ENCODE results near the gene NTSR1. TPM values are rescaled to one million over a fixed set of nuclear protein-coding genes. Genes with fewer than 3 reads are reported as not detected.

NTSR1 gene
- total and polyA plus RNA-seq, 2 of the 8 experiments (the other 6 are each of a cell fraction or from before 2014, with no cell fraction given): 0.53 to 0.89 TPM

DNA sequence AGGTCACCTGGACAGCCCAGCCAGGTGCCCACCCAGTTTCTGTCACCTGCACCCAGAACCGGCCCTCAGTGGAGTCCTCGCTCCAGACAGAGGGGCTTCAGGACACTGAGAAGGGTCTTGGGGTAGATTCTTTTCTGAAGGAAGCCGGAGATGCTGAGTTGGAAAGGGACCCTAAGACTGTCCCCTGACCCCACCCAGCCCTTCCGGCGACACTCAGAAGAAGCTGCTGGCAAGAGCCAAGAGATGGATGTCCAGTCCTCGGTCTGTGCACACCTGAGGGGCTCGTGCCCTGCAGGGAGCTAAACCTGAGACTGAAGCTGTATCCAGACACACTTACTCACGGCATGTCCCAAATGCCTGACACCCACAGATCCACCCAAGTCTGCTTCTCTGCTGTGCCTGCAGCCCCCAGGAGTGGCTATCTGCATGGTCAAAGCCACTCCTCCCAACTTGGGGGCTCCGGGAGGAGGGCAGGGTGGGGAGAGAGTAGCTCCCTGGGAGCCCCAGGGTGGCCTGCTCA lies 20.2 kb downstream of the NTSR1 start:
- H2BK12ac ChIP-seq (ENCODE audit: low read depth, low read length): no peak overlapping the region
- no peak overlapping the region for H3K4me3 ChIP-seq (ENCODE audit: extremely low read depth in 1 of 4, insufficient read depth in 2 of 4, low read depth in 3 of 4, low read length in 4 of 4)
- no peak overlapping the region for H4K5ac ChIP-seq (ENCODE audit: insufficient read length, low read depth, low read length)
- no peak overlapping the region for H2BK5ac ChIP-seq (ENCODE audit: low read depth, low read length)
- H4K20me1 ChIP-seq (replicated peaks in 1 of 2; ENCODE audit: control insufficient read depth in 1 of 2, insufficient read depth in 2 of 2, low read length in 2 of 2): no peaks in the 10 kb centered on the region
- H3K79me1 ChIP-seq (ENCODE audit: low read depth, low read length): no peaks in the 10 kb centered on the region
- no peak overlapping the region for H3K4me2 ChIP-seq (ENCODE audit: insufficient read depth in 1 of 2, low read depth in 2 of 2, low read length in 2 of 2)
- H3K18ac ChIP-seq (ENCODE audit: extremely low read depth, low read length): no peak overlapping the region
- no peak overlapping the region for H2AFZ ChIP-seq (ENCODE audit: low read length)
- DNase-seq (ENCODE audit: low read depth in 1 of 2, low spot score in 2 of 2): no peak
- H4K91ac ChIP-seq (replicated peaks; ENCODE audit: insufficient read length, low read length): no peak overlapping the region
- H3K4me1 ChIP-seq (replicated peaks in 1 of 4; ENCODE audit: control insufficient read depth in 3 of 4, insufficient read depth in 4 of 4, low read length in 3 of 4): no peaks in the 10 kb centered on the region
- no peak overlapping the region for H3K9ac ChIP-seq (replicated peaks in 1 of 4; ENCODE audit: extremely low read depth in 1 of 4, low read depth in 3 of 4, low read length in 3 of 4)
- no peaks in the 10 kb centered on the region for H3K36me3 ChIP-seq (ENCODE audit: control insufficient read depth in 2 of 4, insufficient read depth in 4 of 4, low read length in 3 of 4)
- no peak overlapping the region for H3K4ac ChIP-seq (replicated peaks; ENCODE audit: insufficient read length, low read depth, low read length)
- FAIRE-seq: no peak
- no peak overlapping the region for H3K14ac ChIP-seq (ENCODE audit: insufficient read length)
- no peak overlapping the region for H2AK5ac ChIP-seq (ENCODE audit: low read depth, low read length)
- H2BK15ac ChIP-seq (ENCODE audit: low read length): no peak overlapping the region
- H3K79me2 ChIP-seq (ENCODE audit: control insufficient read depth in 1 of 2, insufficient read depth in 2 of 2, low read length in 2 of 2): no peaks in the 10 kb centered on the region
- no peak overlapping the region for H3K23ac ChIP-seq (ENCODE audit: insufficient read length)
- ChIA-PET POLR2A (ENCODE audit: partially characterized antibody) (interaction anchor here (0.6 to 1.5 kb wide), 2 partner anchors 25 to 105 kb away, joined by 3 read pairs; no protein-coding TSS in a partner anchor), CTCF (ENCODE audit: partially characterized antibody) (interaction anchor here (1.2 to 2.2 kb wide), 5 partner anchors 20 to 62 kb away, joined by 3 to 8 read pairs (median 6); partner anchors contain the start of gene NTSR1)
- H4K8ac ChIP-seq (ENCODE audit: extremely low read depth, insufficient read depth, low read length): no peak overlapping the region; the same call in 1 of the 2 replicates
- 80% methylated on average over 8 of the region's 9 CpGs; no CpG with 5 or more reads in 1 of the 2 experiments for WGBS, 2 experiments (ENCODE audit: extremely low coverage in 1 of 2, insufficient coverage in 1 of 2, insufficient read length in 1 of 2, insufficient replicate concordance in 2 of 2, low coverage in 1 of 2, low lambda C conversion rate in 2 of 2, missing lambda C conversion rate in 1 of 2)
- H3K27me3 ChIP-seq (replicated peaks in 1 of 4; ENCODE audit: control insufficient read depth in 3 of 4, extremely low read depth in 1 of 4, insufficient read depth in 3 of 4, low read length in 3 of 4): no peaks in the 10 kb centered on the region; a peak in 1 of 7 replicates
- no peaks in the 10 kb centered on the region for H3K9me3 ChIP-seq (ENCODE audit: insufficient read depth in 2 of 2, low read depth in 1 of 2, low read length in 1 of 2)
- no peak overlapping the region for H3K27ac ChIP-seq (ENCODE audit: low read depth, low read length)
- H3K56ac ChIP-seq (replicated peaks; ENCODE audit: insufficient read length, low read depth, low read length): no peak overlapping the region
- TF ChIP-seq RBBP5 (IDR thresholded peaks at IDR 0.05; ENCODE audit: borderline replicate concordance, low read depth, low read length): no peak
- TF ChIP-seq GTF2F1 (IDR thresholded peaks at IDR 0.05; ENCODE audit: borderline replicate concordance, low read depth, low read length): no peak
- no peak overlapping the region for H2BK120ac ChIP-seq (replicated peaks; ENCODE audit: low read depth, low read length)
- no peak overlapping the region for H2BK20ac ChIP-seq (ENCODE audit: low read length)
- no peaks in the 10 kb centered on the region for H3K23me2 ChIP-seq (ENCODE audit: low read depth, low read length)
